GM12878 (cell line): ENCODE data around the gene TPCN2. TPM values are rescaled to one million over a fixed set of nuclear protein-coding genes. Genes with fewer than 3 reads are reported as not detected.

Source experiments
- ATAC-seq: fragments of 200-7000 bp; cut with Tn5 transposase; 3 replicates; pipeline ENCODE4 v1.9.1; 2020; ENCODE audit warnings: mild to moderate bottlenecking, moderate library complexity
- BruUV-seq: library from RNA; stranded (reverse); fragments of 400-500 nt; replicated peaks from 2 replicates; lab custom pipeline; 2021; lab: Mats Ljungman, UMichigan
- CTCF ChIA-PET: fragments of 300-600 bp; sonication (Branson Sonifier 250); formaldehyde crosslinking; extraction: SDS; loops from one replicate; lab custom pipeline; 2021; ENCODE audit warnings: inconsistent platforms; lab: Yijun Ruan, JAX
- POLR2A ChIA-PET: fragments of 350-600 bp; formaldehyde crosslinking; extraction: SDS; loops from one replicate; lab custom pipeline; 2021; ENCODE audit warnings: inconsistent platforms; lab: Charles Lee
- RAD21 ChIA-PET: fragments of 300-600 bp; sonication (Branson Sonifier 250); formaldehyde crosslinking; loops from one replicate; lab custom pipeline; 2023; ENCODE audit warnings: antibody characterized with exemption; ENCODE audit not compliant: unreplicated experiment; lab: Charles Lee
- SMC1A ChIA-PET: fragments of 300-600 bp; sonication (Branson Sonifier 250); formaldehyde crosslinking; loops from one replicate; lab custom pipeline; 2023; ENCODE audit not compliant: unreplicated experiment, uncharacterized antibody; lab: Charles Lee
- DNase-seq: peaks from one replicate; pipeline ENCODE4 v3.0.0-alpha.2; 2011; ENCODE audit warnings: low read depth, low spot score
- FAIRE-seq: peaks from 3 replicates; lab custom pipeline; 2011; peaks lifted over from hg19 to GRCh38; lab: Jason Lieb, UNC
- H2AFZ ChIP-seq: 2 replicates; pipeline ENCODE4 v1.6.0; 2011; ENCODE audit warnings: low read depth, low read length, control low read depth; ENCODE audit not compliant: control insufficient read depth
- H3K27ac ChIP-seq: 2 replicates; pipeline ENCODE4 v1.5.1; 2011; ENCODE audit warnings: control low read depth; ENCODE audit not compliant: control insufficient read depth, insufficient read depth
- H3K27me3 ChIP-seq, 2 experiments: replicated peaks in 1 of 2; 2 replicates each; pipeline versions ENCODE4 v1.6.0 to v1.6.1; 2011; ENCODE audit warnings: low read length in 1 of 2; ENCODE audit not compliant: control insufficient read depth in 2 of 2, insufficient read depth in 2 of 2
- H3K36me3 ChIP-seq, 2 experiments: 2 replicates each; pipeline ENCODE4 v1.5.1; 2011; ENCODE audit warnings: low read length in 1 of 2; ENCODE audit not compliant: control insufficient read depth in 2 of 2, insufficient read depth in 2 of 2
- H3K4me1 ChIP-seq: 2 replicates; pipeline ENCODE4 v1.6.1; 2011; ENCODE audit warnings: mild to moderate bottlenecking, low read length, moderate library complexity, mixed read lengths; ENCODE audit not compliant: control insufficient read depth, insufficient read depth
- H3K4me2 ChIP-seq: 2 replicates; pipeline ENCODE4 v1.6.0; 2011; ENCODE audit warnings: control low read depth; ENCODE audit not compliant: control insufficient read depth, insufficient read depth
- H3K4me3 ChIP-seq: fragments of 200-600 bp; sonication (generic); 2 replicates; pipeline ENCODE4 v1.5.1; 2016
- H3K79me2 ChIP-seq: 2 replicates; pipeline ENCODE4 v1.6.0; 2011; ENCODE audit warnings: low read length; ENCODE audit not compliant: control insufficient read depth, insufficient read depth
- H3K9ac ChIP-seq: 2 replicates; pipeline ENCODE4 v1.8.0; 2011; ENCODE audit warnings: low read length, control low read depth, mixed read lengths; ENCODE audit not compliant: control insufficient read depth, insufficient read depth
- H3K9me3 ChIP-seq: replicated peaks from 3 replicates; pipeline ENCODE4 v1.5.1; 2011; ENCODE audit warnings: mild to moderate bottlenecking, low read length; ENCODE audit not compliant: control insufficient read depth, insufficient read depth
- H4K20me1 ChIP-seq: 2 replicates; pipeline ENCODE4 v1.6.0; 2011; ENCODE audit not compliant: control insufficient read depth, insufficient read depth
- BRCA1 ChIP-seq: IDR thresholded peaks from 2 replicates; pipeline ENCODE4 v1.6.1; 2011; ENCODE audit warnings: low read depth, low read length, improper control_type of control experiment
- ESRRA ChIP-seq: IDR thresholded peaks from 2 replicates; pipeline ENCODE4 v1.6.1; 2012; ENCODE audit warnings: mild to moderate bottlenecking, low read length, improper control_type of control experiment
- ETV6 ChIP-seq, 2 experiments: fragments of 450-650 bp in 1 of 2; IDR thresholded peaks in 1 of 2; conservative IDR thresholded peaks in 1 of 2; 2 replicates each; pipeline ENCODE4 v1.6.1; 2014; ENCODE audit warnings: antibody characterized with exemption in 1 of 2, borderline replicate concordance in 1 of 2, low read depth in 1 of 2, mild to moderate bottlenecking in 1 of 2, moderate library complexity in 1 of 2
- KAT2A ChIP-seq: conservative IDR thresholded peaks from 2 replicates; pipeline ENCODE4 v1.6.1; 2011; ENCODE audit warnings: low read depth, low read length; ENCODE audit not compliant: control insufficient read depth
- NFIC ChIP-seq: IDR thresholded peaks from 2 replicates; pipeline ENCODE4 v1.6.1; 2012; ENCODE audit warnings: low read depth, mild to moderate bottlenecking, inconsistent platforms, low read length, moderate library complexity
- NFXL1 ChIP-seq: fragments of 450-650 bp; IDR thresholded peaks from 2 replicates; pipeline ENCODE4 v1.6.1; 2017; ENCODE audit warnings: antibody characterized with exemption, mild to moderate bottlenecking, borderline replicate concordance
- NRF1 ChIP-seq: conservative IDR thresholded peaks from 2 replicates; pipeline ENCODE4 v1.6.1; 2011; ENCODE audit warnings: mild to moderate bottlenecking, low read depth, low read length, improper control_type of control experiment
- TCF12 ChIP-seq: IDR thresholded peaks from 2 replicates; pipeline ENCODE4 v1.6.1; 2011; ENCODE audit warnings: low read depth, mild to moderate bottlenecking, low read length
- ZNF687 ChIP-seq: fragments of 450-650 bp; IDR thresholded peaks from 2 replicates; pipeline ENCODE4 v1.6.1; 2017; ENCODE audit warnings: mild to moderate bottlenecking, moderate library complexity
- WGBS: methylation state at CpG from one replicate; pipeline ENCODE4 v1.1.6; 2016; ENCODE audit warnings: low lambda C conversion rate; ENCODE audit not compliant: insufficient replicate concordance, insufficient coverage; ENCODE audit errors: missing lambda C conversion rate; 5-methylcytosine and 5-hydroxymethylcytosine counted together
- in situ Hi-C: fragments of 300-500 bp; cut with MboI; formaldehyde crosslinking; loops from 9 replicates; pipeline ENCODE4 v1.14.3; 2018; ENCODE audit warnings: mixed read lengths
- intact Hi-C: fragments of 100-400 bp; cut with micrococcal nuclease; formaldehyde crosslinking; loops from one replicate; pipeline ENCODE4 v1.14.2; 2022; ENCODE audit not compliant: unreplicated experiment
- polyA plus RNA-seq, 11 experiments: library from polyadenylated mRNA; depleted of rRNA in 4 of 11; unstranded in 6 of 11; stranded (reverse) in 5 of 11; fragments of >200 nt; fragmentation: Nextera tagmentation in 4 of 11; fragmentation: Illumina TruSeq in 1 of 11; extraction: Ambion mirVana in 4 of 11; extraction: Trizol in 1 of 11; gene quantifications; 1 replicate in 1 of 11; 2 replicates in 10 of 11; pipeline versions ENCODE4 v1.2.1 to v1.2.3, GENCODE V29; 2011 to 2016; ENCODE audit warnings: inconsistent platforms in 2 of 11, missing spikeins in 2 of 11, low read depth in 1 of 11
- total RNA-seq, 4 experiments: library from RNA; depleted of rRNA in 3 of 4; stranded (reverse); fragments of >200 nt in 3 of 4; fragmentation: Illumina TruSeq in 1 of 4; extraction: Trizol in 1 of 4; gene quantifications; 2 replicates each; pipeline versions ENCODE4 v1.2.1 to v1.2.3, GENCODE V29; 2013 to 2021

The TPCN2 gene
- total and polyA plus RNA-seq, 10 of the 15 experiments (the other 5 are each of a cell fraction or from before 2014, with no cell fraction given), result 1.7 to 18.4 (median 8.4) TPM

- ChIA-PET SMC1A (no interaction called here), CTCF (no interaction called here), POLR2A (no interaction called here), RAD21 (no interaction called here)
- FAIRE-seq, result no peak
- H3K4me2 ChIP-seq, result no peak overlapping the region
- no peaks in the 10 kb centered on the region for H3K9me3 ChIP-seq
- H3K4me1 ChIP-seq, result no peaks in the 10 kb centered on the region
- intact Hi-C loops, result no loop called here
- in situ Hi-C loops, result no loop called here
- BruUV-seq, result no TSS peak
- no peak overlapping the region for H3K4me3 ChIP-seq
- no peaks in the 10 kb centered on the region for H4K20me1 ChIP-seq
- peaks cover 0 to 2% of the 10 kb centered on the region in 2 experiments; a peak in 3 of 4 replicates for H3K27me3 ChIP-seq
- 74% methylated on average over 6 of the region's 6 CpGs for WGBS
- no peak overlapping the region for H3K27ac ChIP-seq
- no peak for ATAC-seq
- no peak overlapping the region for H2AFZ ChIP-seq
- no peaks in the 10 kb centered on the region for H3K36me3 ChIP-seq
- no peak overlapping the region for H3K9ac ChIP-seq
- no peaks in the 10 kb centered on the region for H3K79me2 ChIP-seq
- DNase-seq, result no peak
- no peak for TF ChIP-seq ZNF687
- TF ChIP-seq ETV6 (conservative IDR thresholded peaks at IDR 0.05 in 1 of 2, IDR thresholded peaks at IDR 0.05 in 1 of 2; ENCODE audit: borderline replicate concordance in 1 of 2, low read depth in 1 of 2), result no peak
- TF ChIP-seq NRF1, result no peak
- TF ChIP-seq ESRRA, result no peak
- no peak for TF ChIP-seq NFIC
- no peak for TF ChIP-seq BRCA1
- TF ChIP-seq NFXL1, result no peak
- no peak for TF ChIP-seq KAT2A
- no peak for TF ChIP-seq TCF12
Observed at GRCh38 chr11:69030301-69030700, 18.4 kb upstream of the TPCN2 start.
